H1 (cell line): ENCODE results near the gene UNK. TPM values are rescaled to one million over a fixed set of nuclear protein-coding genes. Genes with fewer than 3 reads are reported as not detected.
A peak's percentile ranks its signal among the peaks of the same experiment; 100 is the strongest.

Experiments
- CTCF ChIA-PET: fragments of 300-600 bp; sonication (Branson Sonifier 250); formaldehyde crosslinking; loops from one replicate; lab custom pipeline; 2021; ENCODE audit not compliant: partially characterized antibody; lab: Charles Lee
- POLR2A ChIA-PET: fragments of 300-600 bp; sonication (Branson Sonifier 250); formaldehyde crosslinking; loops from one replicate; lab custom pipeline; 2021; ENCODE audit warnings: inconsistent platforms; ENCODE audit not compliant: partially characterized antibody; lab: Charles Lee
- DNase-seq, 2 experiments: peaks; one replicate each; pipeline versions ENCODE4 v3.0.0 to v3.0.0-alpha.2; 2010 to 2022; ENCODE audit warnings: low spot score in 2 of 2, low read depth in 1 of 2, mixed read lengths in 1 of 2
- FAIRE-seq: peaks from 2 replicates; lab custom pipeline; 2011; peaks lifted over from hg19 to GRCh38; lab: Jason Lieb, UNC
- H2AFZ ChIP-seq: 2 replicates; pipeline ENCODE4 v1.8.1; 2012; ENCODE audit warnings: low read length, inconsistent platforms
- H2AK5ac ChIP-seq: 2 replicates; pipeline ENCODE4 v1.6.1; 2013; ENCODE audit warnings: low read depth, low read length
- H2BK120ac ChIP-seq: replicated peaks from 2 replicates; pipeline ENCODE3; 2013; ENCODE audit warnings: low read depth, low read length, inconsistent platforms
- H2BK12ac ChIP-seq: 2 replicates; pipeline ENCODE4 v1.6.1; 2013; ENCODE audit warnings: low read depth, low read length
- H2BK15ac ChIP-seq: 2 replicates; pipeline ENCODE4 v1.6.1; 2013; ENCODE audit warnings: low read length
- H2BK20ac ChIP-seq: 2 replicates; pipeline ENCODE4 v1.6.1; 2013; ENCODE audit warnings: low read length
- H2BK5ac ChIP-seq: 2 replicates; pipeline ENCODE4 v1.6.1; 2013; ENCODE audit warnings: low read depth, low read length
- H3K14ac ChIP-seq: 2 replicates; pipeline ENCODE4 v1.6.1; 2013; ENCODE audit warnings: inconsistent platforms; ENCODE audit not compliant: insufficient read length
- H3K18ac ChIP-seq: 2 replicates; pipeline ENCODE4 v1.6.1; 2013; ENCODE audit warnings: low read length; ENCODE audit errors: extremely low read depth
- H3K23ac ChIP-seq: 2 replicates; pipeline ENCODE4 v1.6.1; 2013; ENCODE audit warnings: inconsistent platforms; ENCODE audit not compliant: insufficient read length
- H3K23me2 ChIP-seq: 2 replicates; pipeline ENCODE4 v1.6.1; 2013; ENCODE audit warnings: low read depth, low read length
- H3K27ac ChIP-seq: 2 replicates; pipeline ENCODE4 v1.6.1; 2011; ENCODE audit warnings: low read depth, low read length, inconsistent platforms
- H3K27me3 ChIP-seq, 4 experiments: replicated peaks in 1 of 4; 1 replicate in 1 of 4; 2 replicates in 3 of 4; pipeline versions ENCODE4 v1.6.1 to v1.8.1; 2011 to 2013; ENCODE audit warnings: low read length in 3 of 4, mild to moderate bottlenecking in 3 of 4, inconsistent platforms in 2 of 4, mixed read lengths in 2 of 4, moderate library complexity in 1 of 4; ENCODE audit not compliant: control insufficient read depth in 3 of 4, insufficient read depth in 3 of 4; ENCODE audit errors: extremely low read depth in 1 of 4
- H3K36me3 ChIP-seq, 4 experiments: 2 replicates each; pipeline versions ENCODE4 v1.6.1 to v1.8.1; 2011 to 2013; ENCODE audit warnings: mild to moderate bottlenecking in 4 of 4, low read length in 3 of 4, moderate library complexity in 2 of 4, control low read depth in 1 of 4, inconsistent platforms in 1 of 4; ENCODE audit not compliant: insufficient read depth in 4 of 4, control insufficient read depth in 2 of 4
- H3K4ac ChIP-seq: replicated peaks from 2 replicates; pipeline ENCODE3; 2013; ENCODE audit warnings: low read length, low read depth, mixed read lengths, inconsistent platforms; ENCODE audit not compliant: insufficient read length
- H3K4me1 ChIP-seq, 4 experiments: replicated peaks in 1 of 4; 1 replicate in 1 of 4; 2 replicates in 3 of 4; pipeline versions ENCODE4 v1.6.1 to v1.8.1; 2011 to 2013; ENCODE audit warnings: low read length in 3 of 4, inconsistent platforms in 2 of 4, mixed read lengths in 1 of 4; ENCODE audit not compliant: insufficient read depth in 4 of 4, control insufficient read depth in 3 of 4
- H3K4me2 ChIP-seq, 2 experiments: 2 replicates each; pipeline versions ENCODE4 v1.6.1 to v1.8.1; 2011 to 2013; ENCODE audit warnings: low read depth in 2 of 2, low read length in 2 of 2, control low read depth in 1 of 2, inconsistent platforms in 1 of 2, mild to moderate bottlenecking in 1 of 2; ENCODE audit not compliant: insufficient read depth in 1 of 2
- H3K4me3 ChIP-seq, 4 experiments: fragments of 200-600, 300-600 bp in 1 of 4; sonication (generic), shearing (Covaris generic), sonication (Bioruptor Twin) in 1 of 4; 2 replicates each; pipeline versions ENCODE4 v1.5.1 to v1.8.1; 2011 to 2016; ENCODE audit warnings: low read length in 4 of 4, low read depth in 3 of 4, control low read depth in 2 of 4, inconsistent platforms in 2 of 4, mild to moderate bottlenecking in 2 of 4, mixed read lengths in 1 of 4, moderate library complexity in 1 of 4; ENCODE audit not compliant: insufficient read depth in 2 of 4; ENCODE audit errors: extremely low read depth in 1 of 4
- H3K56ac ChIP-seq: replicated peaks from 2 replicates; pipeline ENCODE3; 2013; ENCODE audit warnings: low read depth, mild to moderate bottlenecking, mixed read lengths, low read length, inconsistent platforms; ENCODE audit not compliant: insufficient read length
- H3K79me1 ChIP-seq: 2 replicates; pipeline ENCODE4 v1.6.1; 2013; ENCODE audit warnings: low read depth, low read length, control low read depth
- H3K79me2 ChIP-seq, 2 experiments: 2 replicates each; pipeline versions ENCODE4 v1.6.1 to v1.8.1; 2012 to 2013; ENCODE audit warnings: low read length in 2 of 2, mild to moderate bottlenecking in 2 of 2, inconsistent platforms in 1 of 2; ENCODE audit not compliant: insufficient read depth in 2 of 2, control insufficient read depth in 1 of 2
- H3K9ac ChIP-seq, 4 experiments: replicated peaks in 1 of 4; 1 replicate in 1 of 4; 2 replicates in 3 of 4; pipeline versions ENCODE4 v1.6.1 to v1.8.1; 2011 to 2013; ENCODE audit warnings: low read depth in 3 of 4, low read length in 3 of 4, control low read depth in 2 of 4, mild to moderate bottlenecking in 2 of 4, moderate library complexity in 2 of 4, inconsistent platforms in 1 of 4; ENCODE audit errors: extremely low read depth in 1 of 4
- H3K9me3 ChIP-seq, 2 experiments: 2 replicates each; pipeline versions ENCODE4 v1.6.1 to v1.8.1; 2012 to 2013; ENCODE audit warnings: mild to moderate bottlenecking in 2 of 2, moderate library complexity in 2 of 2, control low read depth in 1 of 2, inconsistent platforms in 1 of 2, low read depth in 1 of 2, low read length in 1 of 2, mixed read lengths in 1 of 2; ENCODE audit not compliant: insufficient read depth in 2 of 2
- H4K20me1 ChIP-seq, 2 experiments: replicated peaks in 1 of 2; 2 replicates each; pipeline versions ENCODE3 to v1.8.1; 2011 to 2013; ENCODE audit warnings: inconsistent platforms in 2 of 2, low read length in 2 of 2, mild to moderate bottlenecking in 1 of 2; ENCODE audit not compliant: insufficient read depth in 2 of 2, control insufficient read depth in 1 of 2
- H4K5ac ChIP-seq: 2 replicates; pipeline ENCODE4 v1.6.1; 2013; ENCODE audit warnings: low read length, low read depth, mixed read lengths, inconsistent platforms; ENCODE audit not compliant: insufficient read length
- H4K8ac ChIP-seq: 2 replicates; pipeline ENCODE4 v1.8.0; 2013; ENCODE audit warnings: mild to moderate bottlenecking, moderate library complexity, low read length, inconsistent platforms; ENCODE audit not compliant: insufficient read depth; ENCODE audit errors: extremely low read depth
- H4K91ac ChIP-seq: replicated peaks from 2 replicates; pipeline ENCODE3; 2013; ENCODE audit warnings: low read length, mixed read lengths, inconsistent platforms; ENCODE audit not compliant: insufficient read length
- ASH2L ChIP-seq: fragments of 200-600, 300-600 bp; sonication (generic); IDR thresholded peaks from one replicate; pipeline ENCODE4 v1.7.1; 2017; ENCODE audit warnings: low read length
- CEBPB ChIP-seq: IDR thresholded peaks from 2 replicates; pipeline ENCODE4 v1.6.1; 2012; ENCODE audit warnings: low read depth, low read length
- CTBP2 ChIP-seq: IDR thresholded peaks from 2 replicates; pipeline ENCODE4 v1.7.0; 2011; ENCODE audit warnings: borderline replicate concordance, mild to moderate bottlenecking, moderate library complexity, mixed read lengths, low read length; ENCODE audit not compliant: insufficient read depth, insufficient read length
- HDAC2 ChIP-seq, 2 experiments: fragments of 300-600 bp in 1 of 2; sonication (generic) in 1 of 2; IDR thresholded peaks; 2 replicates each; pipeline ENCODE4 v1.6.1; 2011 to 2012; ENCODE audit warnings: low read depth in 2 of 2, low read length in 2 of 2, mild to moderate bottlenecking in 2 of 2, moderate library complexity in 2 of 2, borderline replicate concordance in 1 of 2, inconsistent platforms in 1 of 2
- KDM4A ChIP-seq: IDR thresholded peaks from one replicate; pipeline ENCODE4 v1.7.1; 2012; ENCODE audit warnings: low read depth, mild to moderate bottlenecking, moderate library complexity, low read length, inconsistent platforms; ENCODE audit not compliant: severe bottlenecking
- MAX ChIP-seq: IDR thresholded peaks from 2 replicates; pipeline ENCODE4 v1.6.1; 2012; ENCODE audit warnings: inconsistent platforms
- RAD21 ChIP-seq, 2 experiments: IDR thresholded peaks in 1 of 2; conservative IDR thresholded peaks in 1 of 2; 2 replicates each; pipeline ENCODE4 v1.6.1; 2011; ENCODE audit warnings: low read depth in 2 of 2, low read length in 2 of 2, improper control_type of control experiment in 1 of 2, inconsistent platforms in 1 of 2, mild to moderate bottlenecking in 1 of 2, moderate library complexity in 1 of 2
- SAP30 ChIP-seq: fragments of 300-600 bp; sonication (generic); IDR thresholded peaks from 2 replicates; pipeline ENCODE4 v1.7.1; 2012; ENCODE audit warnings: low read length, moderate library complexity, mild to moderate bottlenecking, inconsistent platforms; ENCODE audit not compliant: insufficient read depth, insufficient replicate concordance
- SIN3A ChIP-seq, 2 experiments: IDR thresholded peaks in 1 of 2; conservative IDR thresholded peaks in 1 of 2; 2 replicates each; pipeline ENCODE4 v1.6.1; 2011 to 2012; ENCODE audit warnings: low read length in 2 of 2, improper control_type of control experiment in 1 of 2, low read depth in 1 of 2, mild to moderate bottlenecking in 1 of 2
- WGBS, 2 experiments: shearing (Covaris generic) in 1 of 2; methylation state at CpG; one replicate each; pipeline versions ENCODE4 v1.1.6 to v1.1.7; 2013 to 2015; ENCODE audit warnings: low lambda C conversion rate in 2 of 2, mixed read lengths in 2 of 2, inconsistent platforms in 1 of 2, low coverage in 1 of 2, missing lambda C conversion rate in 1 of 2; ENCODE audit not compliant: insufficient replicate concordance in 2 of 2, insufficient coverage in 1 of 2, insufficient read length in 1 of 2; ENCODE audit errors: extremely low coverage in 1 of 2, missing lambda C conversion rate in 1 of 2; 5-methylcytosine and 5-hydroxymethylcytosine counted together
- polyA plus RNA-seq, 7 experiments: library from polyadenylated mRNA; depleted of rRNA in 3 of 7; stranded (reverse) in 5 of 7; unstranded in 2 of 7; fragments of >200 nt in 5 of 7; fragments of 200-250 nt in 2 of 7; gene quantifications; 1 replicate in 5 of 7; 2 replicates in 1 of 7; 4 replicates in 1 of 7; pipeline versions ENCODE4 v1.2.1 to v1.2.3, GENCODE V29; 2011 to 2013; ENCODE audit warnings: missing spikeins in 2 of 7, mixed read lengths in 2 of 7
- total RNA-seq: library from RNA; stranded (reverse); fragmentation: NEBNext Ultra II Directional; extraction: Animal tissue kit (Norgen Biotek cat#: 25700); gene quantifications from 2 replicates; pipeline ENCODE4 v1.2.1, GENCODE V29; 2021

UNK gene
- total and polyA plus RNA-seq, 2 of the 8 experiments (the other 6 are each of a cell fraction or from before 2014, with no cell fraction given), result 24.2 to 33.3 TPM

GRCh38 chr17:75856062-75856756 is 71.6 kb downstream of the UNK start:
- Histone ChIP-seq H3K79me1 (peaks cover 10% of the 10 kb centered on the region; the same call in 1 of the 2 replicates), H2BK20ac (no peak overlapping the region), H3K23me2 (peaks cover 6% of the 10 kb centered on the region), H4K91ac (peak overlapping the region; percentile 54), H3K27ac (peak overlapping the region; percentile 93; the same call in 1 of the 2 replicates), H3K9ac (peak overlapping the region; percentile 52 to 92 (median 66)), H3K4me3 (peak overlapping the region; percentile 81 to 95 (median 91)), H3K36me3 (peaks cover under 1 to 4% (median 3%) of the 10 kb centered on the region in 4 experiments; a peak in 6 of 8 replicates), H4K20me1 (no peaks in the 10 kb centered on the region), H3K18ac (no peak overlapping the region; the same call in 1 of the 2 replicates), H3K9me3 (no peaks in the 10 kb centered on the region), H3K56ac (no peak overlapping the region), H3K4ac (peak overlapping the region; percentile 0), H3K4me1 (peaks cover 0 to 7% (median 2%) of the 10 kb centered on the region in 4 experiments; a peak in 4 of 7 replicates), H2BK12ac (no peak overlapping the region), H3K14ac (no peak overlapping the region), H3K4me2 (peak overlapping the region; percentile 82 to 87), H3K27me3 (no peaks in the 10 kb centered on the region), H2BK15ac (no peak overlapping the region), H2BK120ac (no peak overlapping the region), H4K5ac (peak overlapping the region; percentile 0), H2BK5ac (peak overlapping the region; percentile 92), H2AFZ (peak overlapping the region; percentile 78), H3K23ac (no peak overlapping the region), H3K79me2 (peaks cover 3 to 9% of the 10 kb centered on the region in 2 experiments; a peak in 3 of 4 replicates), H2AK5ac (no peak overlapping the region), H4K8ac (peak overlapping the region; percentile 96)
- CTCF ChIA-PET, result interaction anchor here (0.7 to 27.2 kb wide), 13 partner anchors 9 to 154 kb away, joined by 3 to 563 read pairs (median 5); partner anchors contain the start of genes MRPL38 and UNC13D
- FAIRE-seq, result no peak
- no peak for DNase-seq
- POLR2A ChIA-PET, result interaction anchor here (0.8 to 4.7 kb wide), 11 partner anchors 10 to 76 kb away, joined by 3 to 28 read pairs (median 11); partner anchors contain the start of genes TRIM47 and TRIM65
- WGBS, 2 experiments, result 3% methylated on average over 24 of the region's 24 CpGs; no CpG with 5 or more reads in 1 of the 2 experiments
- peak in 1 of 2 experiments; percentile 38; a peak in 1 of 4 replicates for TF ChIP-seq RAD21 (IDR thresholded peaks at IDR 0.05 in 1 of 2, conservative IDR thresholded peaks at IDR 0.05 in 1 of 2; ENCODE audit: low read depth in 2 of 2, low read length in 2 of 2)
- TF ChIP-seq KDM4A, result peak; percentile 47
- TF ChIP-seq CTBP2, result no peak
- TF ChIP-seq MAX, result peak; percentile 60
- TF ChIP-seq SIN3A (conservative IDR thresholded peaks at IDR 0.05 in 1 of 2, IDR thresholded peaks at IDR 0.05 in 1 of 2; ENCODE audit: low read depth in 1 of 2, low read length in 2 of 2), result peak; percentile 54 to 55; a peak in 1 of 4 replicates
- peak; percentile 6 to 98; a peak in 1 of 4 replicates for TF ChIP-seq HDAC2 (IDR thresholded peaks at IDR 0.05; ENCODE audit: borderline replicate concordance in 1 of 2, low read depth in 2 of 2, low read length in 2 of 2)
- TF ChIP-seq CEBPB, result no peak
- peak; percentile 95 for TF ChIP-seq SAP30
- peak; percentile 81 for TF ChIP-seq ASH2L
